Measurements from ENCODE around the gene SPARCL1.
"Not testable (repeated sequence)": the region's sequence is repeated elsewhere in the genome, so short reads cannot be mapped to it uniquely, and the experiment has no call there.

SPARCL1 gene

DNA sequence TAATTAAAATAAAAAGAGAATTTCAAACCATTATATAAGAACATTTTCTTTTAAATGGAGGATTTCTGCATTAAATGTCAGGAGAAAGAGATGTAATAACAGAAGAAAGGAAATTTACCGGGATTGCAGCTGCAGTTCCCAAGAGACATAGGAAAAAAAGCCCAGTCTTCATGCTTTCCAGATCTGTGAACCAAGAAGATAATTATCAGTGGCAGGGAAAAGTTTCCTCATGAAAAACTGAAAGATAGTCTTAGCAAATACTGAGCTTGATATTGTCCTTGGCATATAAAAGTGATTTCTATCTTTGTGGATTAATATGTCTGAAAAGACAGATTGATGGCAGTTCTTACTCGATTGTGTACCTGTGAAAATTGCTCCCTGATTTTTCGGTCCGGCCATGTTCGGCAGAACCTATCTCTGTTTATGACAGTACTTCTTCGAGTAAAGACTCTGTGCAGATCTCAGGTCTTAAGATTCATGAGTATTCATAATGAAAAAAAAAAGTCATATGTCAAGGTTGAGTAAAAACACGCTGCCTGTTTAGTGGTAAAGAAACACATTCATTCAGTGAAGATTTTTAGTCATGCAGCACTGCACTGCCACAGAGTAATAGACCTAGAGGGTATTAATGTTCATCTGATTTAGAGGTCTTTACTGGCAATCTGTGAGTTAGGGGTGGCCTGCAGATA lies 29.6 kb downstream of the SPARCL1 start:
- DNase-seq = no peak

DNA sequence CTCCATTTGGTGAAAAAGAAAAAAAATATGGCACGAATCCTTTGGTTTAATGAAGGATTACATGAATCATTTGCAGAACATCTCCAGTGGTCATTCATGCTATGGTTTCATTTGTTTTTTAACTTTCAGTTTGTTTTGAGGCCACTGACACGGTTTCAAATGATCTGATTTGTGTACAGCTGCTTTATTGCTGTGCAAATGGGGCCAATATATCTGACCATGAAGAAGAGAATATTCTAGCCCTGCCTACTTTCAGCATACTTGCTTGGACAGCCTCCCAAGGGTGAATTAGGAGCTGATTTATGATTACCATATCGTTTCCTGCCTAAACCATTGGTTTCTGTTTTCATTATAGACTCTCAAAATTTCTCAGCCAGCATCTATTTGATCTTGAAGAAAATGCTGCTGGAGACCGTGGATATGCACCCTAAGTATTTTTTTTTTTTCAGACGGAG lies 30.7 kb downstream of the SPARCL1 start:
- no peak for DNase-seq

DNA sequence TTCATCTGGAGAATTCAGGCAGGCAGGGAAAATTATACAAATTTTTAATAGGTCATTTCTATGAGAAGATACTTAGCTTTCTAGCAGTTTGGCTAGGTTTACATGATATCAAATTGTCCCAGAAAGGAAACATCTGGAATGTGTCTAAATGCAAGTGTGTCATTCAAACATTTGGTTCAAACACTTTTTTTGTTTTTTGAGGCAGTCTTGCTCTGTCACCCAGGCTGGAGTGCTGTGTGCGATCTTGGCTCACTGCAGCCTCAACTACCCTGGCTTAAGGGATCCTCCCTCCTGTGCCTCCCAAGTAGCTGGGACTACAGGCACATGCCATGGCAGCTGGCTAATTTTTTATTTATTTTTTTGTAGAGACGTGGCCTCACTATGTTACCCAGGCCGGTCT lies 31.6 kb downstream of the SPARCL1 start:
- DNase-seq = no peak

DNA sequence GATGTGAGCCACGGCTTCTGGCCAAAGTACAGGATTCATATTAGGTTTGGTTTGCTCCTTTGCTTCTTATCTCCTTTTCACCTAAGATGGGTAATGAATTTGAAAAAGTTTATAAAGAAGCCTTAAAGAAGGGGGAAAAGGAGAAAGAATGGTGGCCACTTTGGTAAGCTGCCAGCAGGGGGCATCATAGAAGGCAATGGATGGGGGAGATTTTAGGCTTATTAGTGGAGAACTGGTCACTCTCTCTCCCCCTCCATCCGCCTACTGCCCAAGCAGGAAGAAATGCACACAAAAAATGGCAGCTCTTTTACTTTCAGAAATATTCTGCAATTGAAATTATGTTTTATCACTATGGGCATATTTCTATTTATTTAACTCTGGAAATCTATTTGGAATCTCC lies 32.0 kb downstream of the SPARCL1 start:
- DNase-seq = no peak

DNA sequence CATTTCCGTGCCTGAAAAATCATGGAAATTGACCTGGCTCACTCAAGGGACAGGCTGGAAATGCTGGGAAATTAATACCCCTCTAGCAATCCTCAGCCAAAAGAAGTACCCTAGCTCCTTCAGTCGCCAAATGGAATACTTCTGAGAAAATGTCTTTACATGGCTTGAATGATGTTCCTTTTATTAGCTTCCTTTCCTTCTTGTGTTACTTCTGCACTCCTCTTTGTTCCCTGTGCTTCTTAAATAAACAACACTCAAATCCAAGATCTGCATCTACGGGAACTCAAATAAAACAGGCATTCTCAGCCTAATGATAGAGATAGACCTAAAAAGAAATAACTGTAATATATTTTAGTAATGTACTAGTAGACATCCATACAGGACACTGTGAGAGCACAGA lies 36.1 kb downstream of the SPARCL1 start:
- DNase-seq = no peak

DNA sequence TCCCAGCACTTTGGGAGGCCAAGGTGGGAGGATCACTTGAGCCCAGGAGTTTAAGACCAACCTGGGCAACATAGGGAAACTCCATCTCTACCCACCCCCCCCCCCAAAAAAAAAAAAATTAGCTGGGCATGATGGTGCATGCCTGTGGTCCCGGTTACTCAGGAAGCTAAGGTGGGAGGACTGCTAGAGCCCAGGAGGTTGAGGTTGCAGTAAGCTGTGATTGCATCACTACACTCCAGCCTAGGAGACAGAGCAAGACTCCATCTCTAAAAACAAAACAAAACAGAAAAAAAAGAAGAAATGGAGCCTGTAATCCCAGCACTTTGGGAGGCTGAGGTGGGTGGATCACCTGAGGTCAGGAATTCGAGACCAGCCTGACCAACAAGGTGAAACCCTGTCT lies 37.3 kb downstream of the SPARCL1 start:
- DNase-seq = not testable (repeated sequence)

DNA sequence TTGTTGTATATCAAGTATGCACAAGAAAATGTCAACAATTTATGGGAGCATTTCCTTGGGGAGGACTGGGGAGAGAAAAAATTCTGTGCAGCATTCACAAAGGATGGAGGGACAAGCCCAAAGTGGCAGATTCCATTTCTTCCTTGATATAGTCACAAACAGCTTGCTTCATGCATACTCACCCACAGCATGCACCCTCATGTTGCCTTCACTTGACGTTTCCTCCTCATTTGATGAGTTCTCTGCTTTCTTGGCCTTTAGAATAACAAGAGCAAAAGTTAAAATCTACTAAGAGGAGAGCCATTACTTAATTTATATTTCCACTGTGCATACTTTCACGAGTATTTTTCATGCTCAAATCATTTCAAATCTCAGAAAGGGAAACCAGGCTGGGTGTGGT lies 37.7 kb downstream of the SPARCL1 start:
- no peak for DNase-seq

DNA sequence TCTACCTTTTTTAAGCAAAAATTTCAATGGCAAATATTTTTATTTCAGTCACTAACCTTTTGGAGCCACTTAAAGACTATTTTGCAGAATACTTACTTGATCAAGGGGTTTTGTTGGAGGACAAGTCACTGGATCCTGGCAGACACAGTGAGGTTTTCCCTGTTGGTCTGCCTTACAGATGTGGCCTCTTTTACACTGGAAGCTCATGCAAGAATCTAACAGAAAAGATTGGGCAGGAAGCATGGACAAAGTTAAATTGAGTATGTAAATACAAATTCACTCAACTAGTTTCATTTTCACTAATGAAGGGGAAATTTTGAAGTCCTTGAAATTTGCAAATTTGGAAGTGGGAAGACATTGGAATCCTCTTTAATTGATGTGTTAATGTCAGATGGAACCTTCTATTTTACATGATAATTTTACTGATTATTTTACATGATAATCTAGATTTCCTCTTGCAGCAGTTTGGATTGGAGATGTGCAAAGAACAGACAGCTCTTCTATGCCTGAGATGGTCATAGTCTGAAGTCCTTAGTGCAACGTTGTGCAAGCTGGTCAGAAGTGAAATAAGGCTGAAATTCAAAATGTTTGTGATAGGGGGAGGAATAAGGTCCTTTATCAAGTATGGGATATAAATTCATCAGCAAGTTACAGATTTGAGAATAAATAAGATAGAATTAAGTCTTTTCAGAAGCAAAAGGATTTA lies 38.4 kb downstream of the SPARCL1 start:
- DNase-seq = no peak

DNA sequence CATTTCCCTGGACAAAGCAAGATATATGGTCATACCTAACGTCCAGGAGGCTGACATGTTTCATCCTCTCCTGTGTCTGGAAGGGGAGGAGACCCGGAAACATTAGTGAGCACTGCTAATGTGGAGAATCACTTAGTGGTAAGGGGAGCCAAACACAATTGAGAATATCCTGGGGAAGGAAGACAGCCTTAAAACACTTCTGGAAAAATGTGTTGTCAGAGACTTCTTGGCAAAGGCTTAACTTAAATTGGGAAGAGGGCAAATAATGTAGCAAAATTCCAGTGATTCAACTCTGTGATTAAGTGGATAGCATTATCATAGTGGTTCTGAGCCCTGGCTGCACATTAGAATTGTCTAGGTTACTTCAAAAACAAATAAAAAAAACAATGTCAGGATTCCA lies 39.5 kb downstream of the SPARCL1 start:
- no peak for DNase-seq

DNA sequence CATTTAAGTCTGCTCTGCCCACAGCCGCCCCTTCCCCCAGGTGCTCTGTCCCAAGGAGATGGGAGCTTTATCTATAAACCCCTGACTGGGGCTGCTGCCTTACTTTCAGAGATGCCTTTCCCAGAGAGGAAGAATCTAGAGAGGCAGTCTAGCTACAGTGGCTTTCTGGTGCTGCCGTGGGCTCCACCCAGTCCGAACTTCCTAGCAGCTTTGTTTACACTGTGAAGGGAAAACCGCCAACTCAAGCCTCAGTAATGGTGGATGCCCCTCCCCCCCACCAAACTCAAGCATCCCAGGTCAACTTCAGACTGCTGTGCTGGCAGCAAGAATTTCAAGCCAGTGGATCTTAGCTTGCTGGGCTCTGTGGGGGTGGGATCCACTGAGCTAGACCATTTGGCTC lies 40.5 kb downstream of the SPARCL1 start:
- DNase-seq = not testable (repeated sequence)

DNA sequence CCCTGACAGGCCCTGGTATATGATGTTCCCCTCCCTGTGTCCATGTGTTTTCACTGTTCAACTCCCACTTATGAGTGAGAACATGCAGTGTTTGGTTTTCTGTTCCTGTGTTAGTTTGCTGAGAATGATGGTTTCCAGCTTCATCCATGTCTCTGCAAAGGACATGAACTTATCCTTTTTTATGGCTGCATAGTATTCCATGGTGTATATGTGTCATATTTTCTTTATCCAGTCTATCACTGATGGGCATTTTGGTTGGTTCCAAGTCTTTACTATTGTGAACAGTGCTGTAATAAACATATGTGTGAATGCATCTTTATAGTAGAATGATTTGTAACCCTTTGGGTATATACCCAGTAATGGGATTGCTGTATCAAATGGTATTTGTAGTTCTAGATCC lies 45.9 kb downstream of the SPARCL1 start:
- DNase-seq = not testable (repeated sequence)

DNA sequence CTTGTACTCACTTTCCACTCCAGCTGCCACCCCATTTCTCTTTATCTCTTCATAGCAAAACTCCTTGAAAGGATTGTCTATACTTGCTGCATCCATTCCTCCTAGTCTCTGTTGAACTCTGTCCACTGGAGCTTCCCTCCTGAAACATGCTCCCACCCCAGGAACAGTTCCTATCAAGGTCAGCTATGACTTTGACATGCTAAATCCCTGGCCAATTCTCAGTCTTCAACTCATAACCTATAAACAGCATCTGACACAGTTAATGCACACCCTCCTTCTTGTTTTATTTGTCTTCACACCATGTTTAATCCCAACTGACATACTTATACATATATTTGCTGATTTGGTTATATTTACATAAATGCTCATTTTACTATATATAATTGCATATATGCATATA lies 47.8 kb downstream of the SPARCL1 start:
- DNase-seq = no peak

DNA sequence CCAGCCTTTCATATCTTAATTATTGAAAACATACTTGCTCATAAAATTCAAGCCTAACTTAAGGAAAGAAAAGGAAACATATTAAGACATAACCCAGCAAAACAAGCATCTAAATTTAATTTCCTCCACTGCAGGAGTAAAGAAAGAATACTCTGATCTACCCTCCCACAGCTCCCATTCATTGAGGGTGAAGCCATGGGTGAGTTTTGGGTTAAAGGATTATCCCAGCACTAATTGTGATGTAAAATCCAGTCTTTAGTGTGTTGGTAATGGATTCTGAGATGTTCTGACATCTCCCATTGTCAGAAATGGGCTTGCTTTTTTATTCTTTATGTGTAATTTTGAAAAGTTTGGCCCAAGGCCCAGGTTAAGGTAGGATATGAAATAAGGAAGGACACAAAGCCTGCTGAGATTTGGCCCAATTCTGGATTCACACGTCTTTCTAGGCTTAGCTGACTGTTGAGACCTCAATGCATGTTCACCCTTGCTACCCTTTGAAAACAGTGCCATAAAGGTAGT lies 50.4 kb downstream of the SPARCL1 start:
- no peak for DNase-seq

DNA sequence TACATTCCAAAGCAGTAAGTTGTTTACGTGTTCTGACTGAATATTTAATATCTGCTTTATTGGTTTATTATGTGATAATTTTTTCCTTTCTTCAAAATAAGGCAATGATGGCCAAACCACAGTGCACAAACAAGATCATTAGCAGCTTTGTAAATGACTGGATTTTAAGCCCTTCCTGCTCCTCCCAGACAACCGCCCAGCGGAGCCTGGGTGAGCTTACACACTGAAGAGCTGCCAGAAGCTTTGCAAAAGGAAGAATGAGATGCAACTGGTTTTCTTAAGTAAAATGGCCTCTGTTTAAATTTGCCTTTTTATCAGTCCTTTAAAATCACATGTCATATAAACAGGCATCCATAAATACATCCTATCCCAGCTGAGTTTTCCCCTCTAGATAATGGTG lies 52.2 kb downstream of the SPARCL1 start:
- DNase-seq = no peak

DNA sequence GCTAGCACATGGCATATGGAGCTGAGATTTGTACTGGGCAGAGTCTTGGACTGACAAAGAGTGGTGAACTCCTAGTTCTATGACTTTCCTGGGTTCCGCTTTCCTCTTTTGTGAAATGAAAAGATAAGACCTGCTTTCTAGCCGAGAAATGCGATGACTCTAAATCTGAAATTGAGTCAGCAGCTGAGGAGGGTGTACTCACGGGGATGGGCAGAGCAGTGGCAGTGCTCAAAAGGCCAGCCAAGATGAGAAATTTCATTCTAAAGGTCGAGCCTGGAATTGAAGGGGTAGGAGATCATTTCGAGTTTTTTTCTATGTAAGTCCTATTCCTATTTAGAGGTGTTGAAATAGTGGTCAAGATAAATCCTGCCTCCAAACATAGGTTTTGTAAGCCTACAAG lies 59.8 kb downstream of the SPARCL1 start:
- no peak for DNase-seq

DNA sequence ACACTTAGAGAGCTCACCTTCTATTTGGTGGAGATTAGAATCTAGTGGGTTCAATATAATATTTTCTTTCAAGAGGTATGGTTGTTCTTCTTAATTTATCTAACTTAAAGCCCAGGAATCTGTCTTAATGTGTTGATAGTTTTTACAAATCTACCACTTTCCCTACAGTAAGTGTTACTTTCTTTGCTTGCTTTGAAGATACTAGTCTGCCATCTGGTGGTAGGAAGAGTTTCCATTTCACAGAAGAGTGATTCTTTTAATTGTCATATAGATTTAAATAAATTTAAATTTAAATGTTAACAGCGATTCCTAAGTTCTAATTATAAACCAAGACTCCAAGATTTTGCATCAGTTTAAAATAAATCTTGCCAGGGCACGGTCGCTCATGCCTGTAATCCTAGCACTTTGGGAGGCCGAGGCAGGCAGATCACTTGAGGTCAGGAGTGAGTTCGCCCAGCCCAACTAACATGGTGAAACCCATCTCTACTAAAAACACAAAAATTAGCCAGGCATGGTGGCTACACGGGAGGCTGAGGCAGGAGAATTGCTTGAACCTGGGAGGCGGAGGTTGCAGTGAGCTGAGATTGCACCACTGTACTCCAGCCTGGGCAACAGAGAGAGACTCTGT lies 63.3 kb downstream of the SPARCL1 start:
- DNase-seq = peak in 1 of 2 experiments; percentile 13

DNA sequence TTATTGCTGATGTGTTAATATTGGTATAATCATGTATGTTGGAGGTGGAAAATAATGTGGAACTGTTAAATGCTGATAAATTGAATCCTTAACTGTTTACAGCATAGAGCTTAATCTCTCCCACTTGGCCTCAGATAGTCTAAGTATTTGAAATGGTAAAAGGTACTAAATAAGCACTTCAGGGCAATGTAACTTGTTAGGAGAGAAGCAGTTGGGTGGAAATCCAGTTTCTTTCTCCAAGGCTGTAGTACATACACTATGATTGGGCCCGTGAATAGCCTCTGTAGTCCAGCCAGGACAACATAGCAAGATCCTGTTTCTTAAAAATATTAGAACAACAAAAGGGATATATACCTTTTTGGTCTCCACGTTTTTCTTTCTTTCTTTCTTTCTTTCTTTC lies 67.1 kb downstream of the SPARCL1 start:
- DNase-seq = no peak

DNA sequence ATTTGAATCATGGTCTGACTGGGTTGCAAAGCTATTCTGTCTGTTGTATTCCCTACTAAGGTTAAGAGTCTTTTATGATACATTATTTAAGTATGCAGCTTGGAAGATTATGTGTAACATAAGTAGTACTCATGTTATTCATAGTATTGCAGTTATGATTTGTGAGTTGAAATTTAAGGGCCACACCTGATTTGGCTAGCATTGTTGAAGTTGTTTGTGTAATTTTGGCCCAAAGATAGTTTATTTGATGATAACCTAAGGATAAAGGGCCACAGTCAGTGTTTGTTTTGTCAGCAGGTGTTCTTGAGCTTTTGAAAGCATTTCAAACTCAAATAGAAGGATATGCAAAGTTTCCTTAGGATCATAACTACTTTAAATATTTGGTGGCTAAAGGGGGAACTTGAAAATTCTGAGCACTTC lies 67.9 kb downstream of the SPARCL1 start:
- DNase-seq = no peak

DNA sequence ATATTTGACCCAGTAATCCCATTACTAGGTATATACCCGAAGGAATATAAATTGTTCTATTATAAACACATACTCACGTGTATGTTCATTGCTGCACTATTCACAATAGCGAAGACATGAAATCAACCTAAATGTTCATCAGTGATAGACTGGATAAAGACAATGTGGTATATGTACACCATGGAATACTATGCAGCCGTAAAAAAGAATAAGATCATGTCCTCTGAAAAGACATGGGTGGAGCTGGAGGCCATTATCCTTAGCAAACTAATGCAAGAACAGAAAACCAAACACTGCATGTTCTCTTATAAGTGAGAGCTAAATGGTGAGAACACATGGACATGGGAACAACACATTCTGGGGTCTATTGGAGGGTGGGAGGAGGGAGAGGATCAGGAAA lies 70.3 kb downstream of the SPARCL1 start:
- DNase-seq = no peak

DNA sequence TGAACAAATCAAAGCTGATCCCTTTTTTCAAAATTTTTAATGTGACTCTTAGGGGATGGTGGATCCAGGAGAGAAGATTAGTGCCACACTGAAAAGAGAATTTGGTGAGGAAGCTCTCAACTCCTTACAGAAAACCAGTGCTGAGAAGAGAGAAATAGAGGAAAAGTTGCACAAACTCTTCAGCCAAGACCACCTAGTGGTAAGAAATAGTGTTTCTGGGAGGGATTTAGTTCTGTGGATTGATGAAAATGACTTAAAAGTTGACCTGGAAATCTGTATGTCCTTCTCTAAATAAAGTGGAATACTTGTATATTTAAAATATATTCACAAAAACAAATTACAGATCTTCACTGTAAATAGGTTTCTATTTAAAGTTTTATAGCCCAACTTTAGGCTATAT lies 77.6 kb downstream of the SPARCL1 start:
- DNase-seq = no peak

DNA sequence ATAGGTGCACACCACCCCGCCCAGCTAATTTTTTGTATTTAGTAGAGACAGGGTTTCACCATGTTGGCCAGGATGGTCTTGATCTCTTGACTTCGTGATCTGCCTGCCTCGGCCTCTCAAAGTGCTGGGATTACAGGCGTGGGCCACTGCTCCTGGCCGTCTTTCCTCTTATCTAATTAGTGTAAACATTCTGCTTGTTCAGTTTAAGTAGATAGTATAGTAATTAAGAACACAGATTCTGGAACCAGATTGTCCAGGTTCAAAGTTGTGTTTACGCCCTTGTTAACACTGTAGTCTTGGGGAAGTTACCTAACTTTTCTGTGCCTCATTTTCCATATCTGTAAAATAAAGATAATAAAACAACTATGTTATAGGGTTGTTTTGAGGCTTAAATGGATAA lies 82.8 kb downstream of the SPARCL1 start:
- DNase-seq = not testable (repeated sequence)

DNA sequence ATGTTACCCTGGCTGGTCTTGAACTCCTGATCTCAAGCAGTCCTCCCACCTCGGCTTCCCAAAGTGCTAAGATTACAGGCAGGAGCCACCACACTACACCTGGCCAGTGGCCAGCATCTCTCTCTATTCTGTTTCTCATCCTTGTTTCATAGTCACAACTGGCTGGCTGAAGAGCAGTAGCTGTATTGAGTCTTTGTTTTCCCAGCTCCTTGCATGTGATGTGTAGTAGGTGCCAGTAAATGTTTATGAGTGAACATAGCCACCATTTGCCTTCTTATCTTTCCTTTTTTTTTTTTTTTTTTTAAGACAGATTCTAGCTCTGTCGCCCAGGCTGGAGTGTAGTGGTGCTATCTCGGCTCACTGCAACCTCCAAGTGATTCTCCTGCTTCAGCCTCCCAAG lies 83.2 kb downstream of the SPARCL1 start:
- no peak for DNase-seq

DNA sequence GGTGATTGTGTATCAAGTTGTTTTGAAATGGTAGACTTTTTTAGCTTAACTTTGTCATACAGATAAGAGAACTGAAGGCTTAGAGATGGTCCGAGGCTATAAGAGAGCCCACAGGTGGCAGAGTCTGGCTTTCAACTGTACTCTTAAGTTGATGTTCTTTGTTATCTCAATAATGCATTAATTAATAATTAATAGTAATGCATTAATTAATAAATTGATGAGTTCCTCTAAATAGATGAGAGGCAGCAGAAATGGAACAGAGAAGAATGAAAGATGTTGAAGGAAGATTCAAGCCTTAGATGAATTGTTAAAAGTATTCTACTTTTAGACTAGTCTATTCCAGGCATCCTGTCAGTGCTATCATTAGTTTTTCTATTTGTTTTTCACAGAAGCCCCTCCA lies 84.4 kb downstream of the SPARCL1 start:
- no peak for DNase-seq

DNA sequence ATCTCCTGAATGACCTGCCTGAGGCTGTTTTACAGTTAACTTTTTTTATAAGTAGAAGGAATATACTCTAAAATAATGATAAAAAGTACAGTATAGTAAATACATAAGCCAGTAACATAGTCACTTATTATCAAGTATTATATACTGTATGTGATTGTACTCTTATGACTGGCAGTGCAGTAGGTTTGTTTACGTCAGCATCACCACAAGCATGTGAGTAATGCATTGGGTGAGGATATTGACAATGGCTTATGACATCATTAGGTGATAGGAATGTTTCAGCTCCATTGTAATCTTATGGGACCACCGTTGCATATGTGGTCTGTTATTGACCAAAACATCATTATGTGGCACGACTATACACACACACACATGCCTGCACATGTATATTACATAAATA lies 86.3 kb downstream of the SPARCL1 start:
- DNase-seq = no peak

Measured in NCI-H1930 (cell line).